KMS-11 (cell line): ENCODE measurements around the gene PLXNB2.

Experiments
- H2AFZ ChIP-seq: fragments of 200-600 bp; sonication (generic); 2 replicates; pipeline ENCODE4 v1.6.1; 2016; ENCODE audit warnings: antibody characterized with exemption, mixed run types, low read depth
- H3K27ac ChIP-seq: fragments of 200-600 bp; sonication (generic); 2 replicates; pipeline ENCODE4 v1.6.1; 2016; ENCODE audit warnings: mild to moderate bottlenecking, mixed run types
- H3K27me3 ChIP-seq: fragments of 200-600 bp; sonication (generic); 2 replicates; pipeline ENCODE4 v1.6.1; 2017; ENCODE audit warnings: mild to moderate bottlenecking, low read depth, mixed run types, moderate library complexity; ENCODE audit not compliant: insufficient read depth
- H3K36me3 ChIP-seq: fragments of 200-600 bp; sonication (generic); 2 replicates; pipeline ENCODE4 v1.6.1; 2017; ENCODE audit warnings: mild to moderate bottlenecking, mixed run types; ENCODE audit not compliant: insufficient read depth
- H3K4me1 ChIP-seq: fragments of 200-600 bp; sonication (generic); 2 replicates; pipeline ENCODE4 v1.6.1; 2016; ENCODE audit warnings: mild to moderate bottlenecking, low read depth, mixed run types; ENCODE audit not compliant: poor library complexity, severe bottlenecking
- H3K4me2 ChIP-seq: fragments of 200-600 bp; sonication (generic); 2 replicates; pipeline ENCODE4 v1.7.0; 2016; ENCODE audit warnings: mild to moderate bottlenecking, mixed run types
- H3K4me3 ChIP-seq: fragments of 200-600 bp; sonication (generic); IDR thresholded peaks from 2 replicates; pipeline ENCODE4 v1.6.1; 2017; ENCODE audit warnings: low read depth, low read length, mixed read lengths; ENCODE audit not compliant: insufficient read depth
- H3K79me2 ChIP-seq: fragments of 200-600 bp; sonication (generic); 2 replicates; pipeline ENCODE4 v1.6.1; 2016; ENCODE audit warnings: low read depth, mixed run types; ENCODE audit not compliant: insufficient read depth
- H3K9ac ChIP-seq: fragments of 200-600 bp; sonication (generic); 2 replicates; pipeline ENCODE4 v1.6.1; 2016; ENCODE audit warnings: mild to moderate bottlenecking, mixed run types
- H4K20me1 ChIP-seq: fragments of 200-600 bp; sonication (generic); 2 replicates; pipeline ENCODE4 v1.6.1; 2016; ENCODE audit warnings: mild to moderate bottlenecking, mixed run types; ENCODE audit not compliant: insufficient read depth
- TF ChIP-seq, protein P1 (sequence below): fragments of 200-600 bp; sonication (generic); conservative IDR thresholded peaks from 2 replicates; pipeline ENCODE4 v1.6.1; 2017; ENCODE audit warnings: low read depth, mild to moderate bottlenecking, antibody characterized with exemption, low read length, moderate library complexity, mixed read lengths

The PLXNB2 gene

DNA sequence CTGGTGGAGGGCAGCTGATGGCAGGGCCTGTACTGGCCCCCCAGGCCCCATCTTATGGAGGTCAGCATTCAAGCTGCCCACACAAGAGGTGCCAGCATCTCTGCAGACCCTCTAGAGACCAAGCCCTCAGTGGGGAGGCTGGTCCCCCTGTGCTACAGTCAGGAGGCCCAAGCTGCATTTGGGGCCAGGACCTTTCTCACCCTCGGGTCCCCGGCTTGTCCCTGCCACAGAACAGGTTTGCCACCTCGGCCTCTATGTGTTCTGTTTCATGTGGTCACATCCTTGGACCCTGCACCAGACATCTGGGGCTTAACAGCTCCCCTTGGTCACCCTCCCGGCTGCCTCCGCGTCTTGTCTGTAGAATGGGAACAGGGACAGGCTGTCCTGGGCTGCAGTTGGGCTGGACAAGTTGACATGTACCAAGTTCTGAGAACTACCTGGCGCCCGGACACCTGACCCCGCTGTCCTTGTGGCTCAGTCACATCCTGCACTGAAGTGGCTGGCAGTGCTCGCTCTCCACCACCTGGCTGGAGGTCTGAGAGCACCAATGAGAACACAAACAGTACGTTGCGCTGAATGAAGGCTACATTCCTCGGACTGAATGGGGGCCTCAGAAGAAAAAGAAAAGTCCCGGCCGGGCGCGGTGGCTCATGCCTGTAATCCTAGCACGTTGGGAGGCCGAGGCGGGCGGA is 2.7 kb upstream of the PLXNB2 start:
- H3K27ac ChIP-seq = no peak overlapping the region
- H3K79me2 ChIP-seq = no peaks in the 10 kb centered on the region

GRCh38 chr22:50309601-50309991 is 2.1 kb upstream of the PLXNB2 start:
- no peaks in the 10 kb centered on the region for H3K79me2 ChIP-seq
- H3K27me3 ChIP-seq = no peaks in the 10 kb centered on the region
- H3K36me3 ChIP-seq = no peaks in the 10 kb centered on the region
- no peaks in the 10 kb centered on the region for H4K20me1 ChIP-seq
- no peak overlapping the region for H3K4me3 ChIP-seq
- no peak overlapping the region for H3K27ac ChIP-seq
- peaks cover 7% of the 10 kb centered on the region for H3K4me1 ChIP-seq
- no peak overlapping the region for H2AFZ ChIP-seq
- H3K4me2 ChIP-seq = no peak overlapping the region
- TF ChIP-seq, protein P1, sequence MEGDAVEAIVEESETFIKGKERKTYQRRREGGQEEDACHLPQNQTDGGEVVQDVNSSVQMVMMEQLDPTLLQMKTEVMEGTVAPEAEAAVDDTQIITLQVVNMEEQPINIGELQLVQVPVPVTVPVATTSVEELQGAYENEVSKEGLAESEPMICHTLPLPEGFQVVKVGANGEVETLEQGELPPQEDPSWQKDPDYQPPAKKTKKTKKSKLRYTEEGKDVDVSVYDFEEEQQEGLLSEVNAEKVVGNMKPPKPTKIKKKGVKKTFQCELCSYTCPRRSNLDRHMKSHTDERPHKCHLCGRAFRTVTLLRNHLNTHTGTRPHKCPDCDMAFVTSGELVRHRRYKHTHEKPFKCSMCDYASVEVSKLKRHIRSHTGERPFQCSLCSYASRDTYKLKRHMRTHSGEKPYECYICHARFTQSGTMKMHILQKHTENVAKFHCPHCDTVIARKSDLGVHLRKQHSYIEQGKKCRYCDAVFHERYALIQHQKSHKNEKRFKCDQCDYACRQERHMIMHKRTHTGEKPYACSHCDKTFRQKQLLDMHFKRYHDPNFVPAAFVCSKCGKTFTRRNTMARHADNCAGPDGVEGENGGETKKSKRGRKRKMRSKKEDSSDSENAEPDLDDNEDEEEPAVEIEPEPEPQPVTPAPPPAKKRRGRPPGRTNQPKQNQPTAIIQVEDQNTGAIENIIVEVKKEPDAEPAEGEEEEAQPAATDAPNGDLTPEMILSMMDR = no peak
- H3K9ac ChIP-seq = no peak overlapping the region

More for the DNA sequence above, 2.7 kb upstream of the PLXNB2 start:
- Histone ChIP-seq H4K20me1 (no peaks in the 10 kb centered on the region), H2AFZ (no peak overlapping the region), H3K4me3 (no peak overlapping the region), H3K4me2 (no peak overlapping the region), H3K9ac (no peak overlapping the region), H3K36me3 (no peaks in the 10 kb centered on the region), H3K27me3 (no peaks in the 10 kb centered on the region), H3K4me1 (peaks cover 11% of the 10 kb centered on the region)
- TF ChIP-seq, protein P1 = no peak

DNA sequence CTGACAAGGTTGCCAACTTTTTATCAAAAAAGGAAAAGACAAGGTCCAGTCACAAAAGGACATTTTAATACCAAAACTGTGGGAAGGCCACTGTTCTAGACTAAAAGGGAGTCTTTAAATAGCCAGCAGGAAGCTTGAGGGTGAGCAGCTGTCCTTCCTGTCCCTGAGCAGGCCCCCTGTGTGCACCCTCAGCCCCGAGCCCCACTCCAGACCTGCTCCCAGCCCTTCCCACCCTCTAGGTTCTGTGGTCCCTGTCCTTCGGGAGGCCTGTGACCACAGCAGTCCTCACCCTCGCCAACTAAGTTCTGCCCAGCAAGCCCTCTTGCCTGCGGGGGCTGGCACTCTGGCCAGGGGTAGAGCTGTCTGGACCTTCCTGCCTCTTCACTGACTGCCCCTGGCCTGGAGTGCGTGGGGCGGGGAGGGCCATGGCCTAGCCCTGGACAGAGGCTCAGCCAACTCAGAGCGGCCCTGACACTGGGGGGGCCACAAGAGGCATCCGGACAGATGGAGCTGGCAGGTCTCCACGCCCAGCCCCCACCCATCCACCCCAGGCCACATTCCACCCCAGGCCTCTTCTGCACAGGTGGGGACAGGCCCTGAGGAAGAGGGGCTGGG is 1.6 kb upstream of the PLXNB2 start:
- Histone ChIP-seq H3K36me3 (no peaks in the 10 kb centered on the region), H3K4me2 (no peak overlapping the region), H3K79me2 (no peaks in the 10 kb centered on the region), H2AFZ (no peak overlapping the region), H3K9ac (no peak overlapping the region), H3K4me3 (no peak overlapping the region), H3K27ac (no peak overlapping the region), H3K4me1 (peaks cover 4% of the 10 kb centered on the region), H4K20me1 (no peaks in the 10 kb centered on the region), H3K27me3 (no peaks in the 10 kb centered on the region)
- TF ChIP-seq, protein P1 = no peak

- Histone ChIP-seq H3K4me2 (no peak overlapping the region), H3K4me1 (peaks cover 4% of the 10 kb centered on the region), H4K20me1 (no peaks in the 10 kb centered on the region), H2AFZ (no peak overlapping the region), H3K36me3 (no peaks in the 10 kb centered on the region), H3K27ac (no peak overlapping the region), H3K27me3 (no peaks in the 10 kb centered on the region), H3K9ac (no peak overlapping the region), H3K4me3 (no peak overlapping the region), H3K79me2 (no peaks in the 10 kb centered on the region)
- TF ChIP-seq, protein P1 = no peak
These were observed 1.1 kb upstream of the PLXNB2 start for GRCh38 chr22:50308597-50308935.
